ENCODE results near the gene C17orf67.

DNA sequence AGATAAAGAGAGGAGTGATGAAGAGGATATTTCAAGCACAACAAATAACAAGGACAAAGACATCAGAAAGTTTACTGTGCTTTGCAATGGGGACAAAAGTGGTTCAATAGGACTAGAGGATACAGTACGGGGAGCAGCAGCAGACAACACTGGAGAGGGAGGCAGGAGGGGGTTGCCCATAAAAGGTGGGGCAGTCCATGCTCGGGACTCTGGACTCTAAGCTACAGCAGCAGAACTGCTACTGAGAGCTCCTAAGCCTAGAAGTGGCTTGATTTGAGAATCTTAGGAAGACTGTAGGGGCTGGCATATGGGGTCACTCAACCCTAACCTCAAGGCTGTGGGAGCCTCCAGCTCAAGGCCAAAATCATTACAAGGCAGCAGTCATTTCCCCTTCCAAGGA lies 62.2 kb downstream of the C17orf67 start:
- TF ChIP-seq, protein P1, sequence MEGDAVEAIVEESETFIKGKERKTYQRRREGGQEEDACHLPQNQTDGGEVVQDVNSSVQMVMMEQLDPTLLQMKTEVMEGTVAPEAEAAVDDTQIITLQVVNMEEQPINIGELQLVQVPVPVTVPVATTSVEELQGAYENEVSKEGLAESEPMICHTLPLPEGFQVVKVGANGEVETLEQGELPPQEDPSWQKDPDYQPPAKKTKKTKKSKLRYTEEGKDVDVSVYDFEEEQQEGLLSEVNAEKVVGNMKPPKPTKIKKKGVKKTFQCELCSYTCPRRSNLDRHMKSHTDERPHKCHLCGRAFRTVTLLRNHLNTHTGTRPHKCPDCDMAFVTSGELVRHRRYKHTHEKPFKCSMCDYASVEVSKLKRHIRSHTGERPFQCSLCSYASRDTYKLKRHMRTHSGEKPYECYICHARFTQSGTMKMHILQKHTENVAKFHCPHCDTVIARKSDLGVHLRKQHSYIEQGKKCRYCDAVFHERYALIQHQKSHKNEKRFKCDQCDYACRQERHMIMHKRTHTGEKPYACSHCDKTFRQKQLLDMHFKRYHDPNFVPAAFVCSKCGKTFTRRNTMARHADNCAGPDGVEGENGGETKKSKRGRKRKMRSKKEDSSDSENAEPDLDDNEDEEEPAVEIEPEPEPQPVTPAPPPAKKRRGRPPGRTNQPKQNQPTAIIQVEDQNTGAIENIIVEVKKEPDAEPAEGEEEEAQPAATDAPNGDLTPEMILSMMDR (CRISPR knock-in tag; IDR thresholded peaks at IDR 0.05) = no peak
- TF ChIP-seq STAG1 (CRISPR knock-in tag; IDR thresholded peaks at IDR 0.05) (no peak), PHF8 (CRISPR knock-in tag; IDR thresholded peaks at IDR 0.05) (no peak), HDAC2 (CRISPR knock-in tag; IDR thresholded peaks at IDR 0.05) (no peak), STAT5B (CRISPR knock-in tag; IDR thresholded peaks at IDR 0.05) (no peak), PBX2 (CRISPR knock-in tag; IDR thresholded peaks at IDR 0.05) (no peak), REST (IDR thresholded peaks at IDR 0.05; ENCODE audit: borderline replicate concordance in 1 of 2, low read depth in 1 of 2, low read length in 2 of 2) (no peak), CEBPG (CRISPR knock-in tag; IDR thresholded peaks at IDR 0.05) (no peak)
- TF ChIP-seq, protein P2, sequence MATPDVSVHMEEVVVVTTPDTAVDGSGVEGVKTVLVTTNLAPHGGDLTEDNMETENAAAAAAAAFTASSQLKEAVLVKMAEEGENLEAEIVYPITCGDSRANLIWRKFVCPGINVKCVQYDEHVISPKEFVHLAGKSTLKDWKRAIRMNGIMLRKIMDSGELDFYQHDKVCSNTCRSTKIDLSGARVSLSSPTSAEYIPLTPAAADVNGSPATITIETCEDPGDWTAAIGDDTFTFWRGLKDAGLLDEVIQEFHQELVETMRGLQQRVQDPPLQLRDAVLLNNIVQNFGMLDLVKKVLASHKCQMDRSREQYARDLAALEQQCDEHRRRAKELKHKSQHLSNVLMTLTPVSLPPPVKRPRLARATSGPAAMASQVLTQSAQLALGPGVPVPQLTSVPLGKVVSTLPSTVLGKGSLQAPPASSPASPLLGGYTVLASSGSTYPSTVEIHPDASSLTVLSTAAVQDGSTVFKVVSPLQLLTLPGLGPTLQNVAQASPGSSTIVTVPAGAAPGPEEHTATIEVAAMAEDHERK (CRISPR knock-in tag; IDR thresholded peaks at IDR 0.05; ENCODE audit: low read depth) = no peak
- TF ChIP-seq, protein P3, sequence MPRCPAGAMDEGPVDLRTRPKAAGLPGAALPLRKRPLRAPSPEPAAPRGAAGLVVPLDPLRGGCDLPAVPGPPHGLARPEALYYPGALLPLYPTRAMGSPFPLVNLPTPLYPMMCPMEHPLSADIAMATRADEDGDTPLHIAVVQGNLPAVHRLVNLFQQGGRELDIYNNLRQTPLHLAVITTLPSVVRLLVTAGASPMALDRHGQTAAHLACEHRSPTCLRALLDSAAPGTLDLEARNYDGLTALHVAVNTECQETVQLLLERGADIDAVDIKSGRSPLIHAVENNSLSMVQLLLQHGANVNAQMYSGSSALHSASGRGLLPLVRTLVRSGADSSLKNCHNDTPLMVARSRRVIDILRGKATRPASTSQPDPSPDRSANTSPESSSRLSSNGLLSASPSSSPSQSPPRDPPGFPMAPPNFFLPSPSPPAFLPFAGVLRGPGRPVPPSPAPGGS (CRISPR knock-in tag; IDR thresholded peaks at IDR 0.05) = no peak
